ENCODE measurements around the gene TMEM219.

Gene TMEM219

GRCh38 chr16:29921034-29921385 lies 40.9 kb upstream of the TMEM219 start:
- no peak overlapping the region for H3K4me3 ChIP-seq (ENCODE audit: low read depth, low read length)
- no peak for DNase-seq (ENCODE audit: low read depth)
- no peak for TF ChIP-seq CTCF (conservative IDR thresholded peaks at IDR 0.05; ENCODE audit: low read depth, low read length)

- no peak for DNase-seq (ENCODE audit: low read depth)
- no peak overlapping the region for H3K4me3 ChIP-seq (ENCODE audit: low read depth, low read length)
- no peak for TF ChIP-seq CTCF (conservative IDR thresholded peaks at IDR 0.05; ENCODE audit: low read depth, low read length)
Observed at GRCh38 chr16:29922326-29922725, 39.6 kb upstream of the TMEM219 start.

GRCh38 chr16:29922986-29923501 lies 38.8 kb upstream of the TMEM219 start:
- TF ChIP-seq CTCF (conservative IDR thresholded peaks at IDR 0.05; ENCODE audit: low read depth, low read length): no peak
- H3K4me3 ChIP-seq (ENCODE audit: low read depth, low read length): no peak overlapping the region
- DNase-seq (ENCODE audit: low read depth): no peak

GRCh38 chr16:29925105-29925756 lies 36.6 kb upstream of the TMEM219 start:
- H3K4me3 ChIP-seq (ENCODE audit: low read depth, low read length): peak overlapping the region; percentile 91
- peak; percentile 26 for DNase-seq (ENCODE audit: low read depth)
- TF ChIP-seq CTCF (conservative IDR thresholded peaks at IDR 0.05; ENCODE audit: low read depth, low read length): no peak

- peak within 1 kb of the TSS; percentile 91 for H3K4me3 ChIP-seq (ENCODE audit: low read depth, low read length)
- TF ChIP-seq CTCF (conservative IDR thresholded peaks at IDR 0.05; ENCODE audit: low read depth, low read length): no peak
- DNase-seq (ENCODE audit: low read depth): peak; percentile 79
Observed at GRCh38 chr16:29925781-29926710, 35.8 kb upstream of the TMEM219 start, which contains the start of gene KCTD13. Gene KCTD13 (minus strand): TSS chr16:29926226. CDS start chr16:29926033, 193 bp downstream.

GRCh38 chr16:29926711-29927052 lies 35.2 kb upstream of the TMEM219 start:
- H3K4me3 ChIP-seq (ENCODE audit: low read depth, low read length): peak overlapping the region; percentile 91
- no peak for DNase-seq (ENCODE audit: low read depth)
- TF ChIP-seq CTCF (conservative IDR thresholded peaks at IDR 0.05; ENCODE audit: low read depth, low read length): no peak

Measured in choroid plexus epithelial cell (primary cell).